ENCODE data around the gene LRRC37A3. TPM values are rescaled to one million over a fixed set of nuclear protein-coding genes. Genes with fewer than 3 reads are reported as not detected.
"Not testable (repeated sequence)": the region's sequence is repeated elsewhere in the genome, so short reads cannot be mapped to it uniquely, and the experiment has no call there.

The LRRC37A3 gene
- polyA plus RNA-seq, 1 of the 3 experiments (the other 2 are of a cell fraction): 10.4 TPM

- 95% methylated on average over 3 of the region's 3 CpGs for WGBS (ENCODE audit: low lambda C conversion rate)
- DNase-seq, POLR2A ChIA-PET: not testable (repeated sequence)
Measured at GRCh38 chr17:64932850-64933249, 13.6 kb upstream of the LRRC37A3 start.

DNA sequence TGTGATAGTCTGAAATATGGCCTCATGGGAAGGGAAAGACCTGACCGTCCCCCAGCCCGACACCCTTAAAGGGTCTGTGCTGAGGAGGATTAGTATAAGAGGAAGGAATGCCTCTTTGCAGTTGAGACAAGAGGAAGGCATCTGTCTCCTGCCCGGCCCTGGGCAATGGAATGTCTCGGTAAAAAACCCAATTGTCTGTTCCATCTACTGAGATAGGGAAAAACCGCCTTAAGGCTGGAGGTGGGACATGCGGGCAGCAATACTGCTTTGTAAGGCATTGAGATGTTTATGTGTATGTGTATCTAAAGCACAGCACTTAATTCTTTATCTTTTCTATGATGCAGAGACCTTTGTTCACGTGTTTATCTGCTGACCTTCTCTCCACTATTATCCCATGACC is 11.1 kb upstream of the LRRC37A3 start:
- H3K4me2 ChIP-seq; CTCF ChIA-PET; H3K4me3 ChIP-seq (ENCODE audit: low read depth in 2 of 2, low read length in 1 of 2); H3K9ac ChIP-seq; H3K9me2 ChIP-seq; DNase-seq; H3K4me1 ChIP-seq (ENCODE audit: control insufficient read depth in 1 of 2, insufficient read depth in 2 of 2, low read depth in 1 of 2, low read length in 1 of 2); H3K9me3 ChIP-seq; H3K27ac ChIP-seq (ENCODE audit: low read depth in 2 of 2, low read length in 1 of 2); H3K79me2 ChIP-seq (ENCODE audit: insufficient read depth); H3K27me3 ChIP-seq (ENCODE audit: insufficient read depth); POLR2A ChIA-PET; H2AFZ ChIP-seq (ENCODE audit: low read depth); H4K20me1 ChIP-seq (ENCODE audit: insufficient read depth); H3K36me3 ChIP-seq (replicated peaks in 1 of 2; ENCODE audit: control insufficient read depth in 1 of 2, insufficient read depth in 2 of 2, low read length in 1 of 2); H3F3A ChIP-seq (replicated peaks; ENCODE audit: insufficient read depth): not testable (repeated sequence)
- WGBS (ENCODE audit: low lambda C conversion rate): 92% methylated on average over 7 of the region's 7 CpGs

More at GRCh38 chr17:64932850-64933249, 13.6 kb upstream of the LRRC37A3 start:
- H3K27me3 ChIP-seq (ENCODE audit: insufficient read depth); H3K9me3 ChIP-seq; H4K20me1 ChIP-seq (ENCODE audit: insufficient read depth); CTCF ChIA-PET; H3K4me2 ChIP-seq; H3K36me3 ChIP-seq (replicated peaks in 1 of 2; ENCODE audit: control insufficient read depth in 1 of 2, insufficient read depth in 2 of 2, low read length in 1 of 2); H3K4me1 ChIP-seq (ENCODE audit: control insufficient read depth in 1 of 2, insufficient read depth in 2 of 2, low read depth in 1 of 2, low read length in 1 of 2); H3K27ac ChIP-seq (ENCODE audit: low read depth in 2 of 2, low read length in 1 of 2); H3F3A ChIP-seq (replicated peaks; ENCODE audit: insufficient read depth); H3K9me2 ChIP-seq; H2AFZ ChIP-seq (ENCODE audit: low read depth); H3K9ac ChIP-seq; H3K4me3 ChIP-seq (ENCODE audit: low read depth in 2 of 2, low read length in 1 of 2); H3K79me2 ChIP-seq (ENCODE audit: insufficient read depth): not testable (repeated sequence)

DNA sequence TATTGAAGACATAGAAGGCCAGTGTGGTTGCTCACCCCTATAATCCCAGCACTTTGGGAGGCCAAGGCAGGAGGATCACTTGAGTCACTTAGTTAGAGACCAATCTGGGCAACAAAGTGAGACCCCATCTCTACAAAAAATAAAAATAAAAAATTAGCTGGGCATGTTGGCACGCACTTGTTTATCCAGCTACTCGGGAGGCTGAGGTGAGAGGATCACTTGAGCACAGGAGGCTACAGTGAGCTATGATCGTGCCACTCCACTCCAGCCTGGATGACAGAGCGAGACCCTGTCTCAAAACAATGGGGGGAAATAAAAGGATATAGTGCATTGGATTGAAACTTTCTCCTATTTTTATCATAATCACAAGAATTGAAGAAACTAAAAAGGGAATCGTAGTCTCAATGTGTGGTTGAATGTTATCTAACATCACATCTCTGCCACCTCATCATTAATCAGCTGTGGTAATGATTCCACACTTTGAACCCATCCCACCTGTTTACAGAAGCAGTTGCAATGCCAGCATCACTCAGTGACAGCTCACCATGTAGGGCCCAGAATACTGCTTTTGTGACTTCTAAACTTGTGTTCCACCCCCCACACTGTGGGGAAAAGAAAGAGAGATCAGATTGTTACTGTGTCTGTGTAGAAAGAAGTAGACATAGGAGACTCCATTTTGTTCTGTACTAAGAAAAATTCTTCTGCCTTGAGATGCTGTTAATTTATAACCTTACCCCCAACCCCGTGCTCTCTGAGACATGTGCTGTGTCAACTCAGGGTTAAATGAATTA is 10.3 kb upstream of the LRRC37A3 start:
- H3K4me3 ChIP-seq (ENCODE audit: low read depth in 2 of 2, low read length in 1 of 2); H3K9me2 ChIP-seq; H3K4me2 ChIP-seq; H3K9me3 ChIP-seq; DNase-seq; POLR2A ChIA-PET; H3K9ac ChIP-seq; H3K79me2 ChIP-seq (ENCODE audit: insufficient read depth); H3K36me3 ChIP-seq (replicated peaks in 1 of 2; ENCODE audit: control insufficient read depth in 1 of 2, insufficient read depth in 2 of 2, low read length in 1 of 2); H3K27ac ChIP-seq (ENCODE audit: low read depth in 2 of 2, low read length in 1 of 2); H3K27me3 ChIP-seq (ENCODE audit: insufficient read depth); H3K4me1 ChIP-seq (ENCODE audit: control insufficient read depth in 1 of 2, insufficient read depth in 2 of 2, low read depth in 1 of 2, low read length in 1 of 2); H2AFZ ChIP-seq (ENCODE audit: low read depth); CTCF ChIA-PET; H4K20me1 ChIP-seq (ENCODE audit: insufficient read depth); H3F3A ChIP-seq (replicated peaks; ENCODE audit: insufficient read depth): not testable (repeated sequence)
- 80% methylated on average over 6 of the region's 6 CpGs for WGBS (ENCODE audit: low lambda C conversion rate)

DNA sequence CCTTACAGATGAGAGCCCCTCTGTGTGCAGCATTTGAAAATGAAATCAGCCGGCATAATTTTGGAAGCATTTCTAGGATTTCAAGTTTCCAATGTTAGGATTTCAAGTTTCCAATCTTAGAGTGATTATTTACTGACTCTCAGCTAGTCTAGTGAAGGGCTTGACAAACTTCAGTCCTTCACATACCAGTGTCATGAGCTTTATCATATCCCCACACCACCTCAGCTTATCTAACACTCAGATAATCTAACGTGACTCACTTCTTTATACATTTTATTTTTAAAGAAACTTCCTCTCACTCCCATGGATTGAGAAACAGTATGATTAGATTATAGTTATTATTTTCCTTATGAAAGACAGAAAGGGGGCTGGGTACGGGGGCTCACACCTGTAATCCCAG is 9.4 kb upstream of the LRRC37A3 start:
- H3K4me3 ChIP-seq (ENCODE audit: low read depth in 2 of 2, low read length in 1 of 2); H3K79me2 ChIP-seq (ENCODE audit: insufficient read depth); H4K20me1 ChIP-seq (ENCODE audit: insufficient read depth); H3K36me3 ChIP-seq (replicated peaks in 1 of 2; ENCODE audit: control insufficient read depth in 1 of 2, insufficient read depth in 2 of 2, low read length in 1 of 2); H3K9ac ChIP-seq; H2AFZ ChIP-seq (ENCODE audit: low read depth); POLR2A ChIA-PET; H3K27ac ChIP-seq (ENCODE audit: low read depth in 2 of 2, low read length in 1 of 2); H3K9me2 ChIP-seq; H3K4me2 ChIP-seq; DNase-seq; H3K9me3 ChIP-seq; H3F3A ChIP-seq (replicated peaks; ENCODE audit: insufficient read depth); H3K4me1 ChIP-seq (ENCODE audit: control insufficient read depth in 1 of 2, insufficient read depth in 2 of 2, low read depth in 1 of 2, low read length in 1 of 2); H3K27me3 ChIP-seq (ENCODE audit: insufficient read depth): not testable (repeated sequence)
- 86% methylated on average over 3 of the region's 3 CpGs for WGBS (ENCODE audit: low lambda C conversion rate)
- CTCF ChIA-PET: interaction anchor here (1.4 to 4.5 kb wide), 3 partner anchors 9 to 34 kb away, joined by 3 to 59 read pairs (median 23); partner anchors contain the start of gene LRRC37A3

All from SK-N-SH (cell line).